Fibroblast of villous mesenchyme (primary cell): ENCODE results near the gene ARHGAP8. TPM values are rescaled to one million over a fixed set of nuclear protein-coding genes. Genes with fewer than 3 reads are reported as not detected.

Experiments used
- DNase-seq: peaks from one replicate; pipeline ENCODE4 v3.0.0-alpha.2; 2010; ENCODE audit warnings: low read depth
- H3K4me3 ChIP-seq: 2 replicates; pipeline ENCODE4 v1.5.1; 2011; ENCODE audit warnings: low read depth, mild to moderate bottlenecking, low read length
- total RNA-seq: library from RNA; depleted of rRNA; stranded (reverse); fragments of >200 nt; gene quantifications from 2 replicates; pipeline ENCODE4 v1.2.3, GENCODE V29; 2012
- TF ChIP-seq, protein P1 (sequence below): IDR thresholded peaks from 2 replicates; pipeline ENCODE4 v1.5.1; 2012; ENCODE audit warnings: low read depth, mild to moderate bottlenecking, low read length; ENCODE audit not compliant: insufficient read depth

The ARHGAP8 gene
- total RNA-seq, 1 donor, result under 0.01 TPM

- no peak for DNase-seq
- TF ChIP-seq, protein P1, sequence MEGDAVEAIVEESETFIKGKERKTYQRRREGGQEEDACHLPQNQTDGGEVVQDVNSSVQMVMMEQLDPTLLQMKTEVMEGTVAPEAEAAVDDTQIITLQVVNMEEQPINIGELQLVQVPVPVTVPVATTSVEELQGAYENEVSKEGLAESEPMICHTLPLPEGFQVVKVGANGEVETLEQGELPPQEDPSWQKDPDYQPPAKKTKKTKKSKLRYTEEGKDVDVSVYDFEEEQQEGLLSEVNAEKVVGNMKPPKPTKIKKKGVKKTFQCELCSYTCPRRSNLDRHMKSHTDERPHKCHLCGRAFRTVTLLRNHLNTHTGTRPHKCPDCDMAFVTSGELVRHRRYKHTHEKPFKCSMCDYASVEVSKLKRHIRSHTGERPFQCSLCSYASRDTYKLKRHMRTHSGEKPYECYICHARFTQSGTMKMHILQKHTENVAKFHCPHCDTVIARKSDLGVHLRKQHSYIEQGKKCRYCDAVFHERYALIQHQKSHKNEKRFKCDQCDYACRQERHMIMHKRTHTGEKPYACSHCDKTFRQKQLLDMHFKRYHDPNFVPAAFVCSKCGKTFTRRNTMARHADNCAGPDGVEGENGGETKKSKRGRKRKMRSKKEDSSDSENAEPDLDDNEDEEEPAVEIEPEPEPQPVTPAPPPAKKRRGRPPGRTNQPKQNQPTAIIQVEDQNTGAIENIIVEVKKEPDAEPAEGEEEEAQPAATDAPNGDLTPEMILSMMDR, result no peak
Measured at GRCh38 chr22:44816141-44816540, 63.8 kb downstream of the ARHGAP8 start.

GRCh38 chr22:44818727-44819126, 66.4 kb downstream of the ARHGAP8 start:
- H3K4me3 ChIP-seq, result no peak overlapping the region
- DNase-seq, result no peak
- TF ChIP-seq, protein P1, result no peak

More at GRCh38 chr22:44816141-44816540, 63.8 kb downstream of the ARHGAP8 start:
- no peak overlapping the region for H3K4me3 ChIP-seq

GRCh38 chr22:44819966-44820631, 67.7 kb downstream of the ARHGAP8 start:
- no peak overlapping the region for H3K4me3 ChIP-seq
- no peak for DNase-seq
- TF ChIP-seq, protein P1, result no peak

GRCh38 chr22:44821741-44822475, 69.5 kb downstream of the ARHGAP8 start:
- H3K4me3 ChIP-seq, result no peak overlapping the region
- DNase-seq, result no peak
- TF ChIP-seq, protein P1, result no peak

GRCh38 chr22:44822534-44822933, 70.2 kb downstream of the ARHGAP8 start:
- DNase-seq, result no peak
- H3K4me3 ChIP-seq, result no peak overlapping the region
- TF ChIP-seq, protein P1, result no peak

GRCh38 chr22:44823396-44823795, 71.0 kb downstream of the ARHGAP8 start:
- TF ChIP-seq, protein P1, result no peak
- no peak for DNase-seq
- no peak overlapping the region for H3K4me3 ChIP-seq

GRCh38 chr22:44823806-44824205, 71.4 kb downstream of the ARHGAP8 start:
- no peak for DNase-seq
- TF ChIP-seq, protein P1, result no peak
- no peak overlapping the region for H3K4me3 ChIP-seq
